HepG2 (cell line): ENCODE data around the gene TMPRSS11E. TPM values are rescaled to one million over a fixed set of nuclear protein-coding genes. Genes with fewer than 3 reads are reported as not detected.

Source experiments
- CHD2 ChIP-seq: IDR thresholded peaks from 2 replicates; pipeline ENCODE4 v1.6.1; 2011; ENCODE audit warnings: low read depth, low read length, improper control_type of control experiment
- EEA1 ChIP-seq: sonication (generic); formaldehyde crosslinking; IDR thresholded peaks from 2 replicates; pipeline ENCODE4 v1.5.1; 2020; ENCODE audit warnings: mild to moderate bottlenecking, missing genetic modification reagents, borderline replicate concordance
- EHMT2 ChIP-seq: fragments of 200-600 bp; sonication (generic); IDR thresholded peaks from 2 replicates; pipeline ENCODE4 v1.7.0; 2017; ENCODE audit warnings: antibody characterized with exemption, low read depth, low read length, borderline replicate concordance
- FOXC1 ChIP-seq: sonication (generic); formaldehyde crosslinking; IDR thresholded peaks from 2 replicates; pipeline ENCODE4 v1.8.0; 2022; ENCODE audit warnings: mild to moderate bottlenecking, missing genetic modification reagents, borderline replicate concordance
- FOXP1 ChIP-seq, 2 experiments: fragments of 450-650 bp in 1 of 2; IDR thresholded peaks; 2 replicates each; pipeline ENCODE4 v1.6.1; 2017 to 2018; ENCODE audit warnings: antibody characterized with exemption in 1 of 2
- GATAD1 ChIP-seq: IDR thresholded peaks from 2 replicates; pipeline ENCODE4 v1.6.1; 2016; ENCODE audit warnings: missing genetic modification reagents, missing compliant biosample characterization
- GATAD2A ChIP-seq: IDR thresholded peaks from 2 replicates; pipeline ENCODE4 v1.6.1; 2016
- GTF2F1 ChIP-seq: fragments of 150-350 bp; IDR thresholded peaks from 2 replicates; pipeline ENCODE4 v1.6.1; 2014; ENCODE audit warnings: low read length
- HOMEZ ChIP-seq: IDR thresholded peaks from 2 replicates; pipeline ENCODE4 v1.6.1; 2016; ENCODE audit warnings: low read depth
- KAT7 ChIP-seq: IDR thresholded peaks from 2 replicates; pipeline ENCODE4 v1.6.1; 2018; ENCODE audit warnings: borderline replicate concordance, missing compliant biosample characterization
- LRRFIP1 ChIP-seq: sonication (generic); formaldehyde crosslinking; conservative IDR thresholded peaks from 2 replicates; pipeline ENCODE4 v1.4.0; 2020; ENCODE audit warnings: missing genetic modification reagents
- MNT ChIP-seq: fragments of 450-650 bp; IDR thresholded peaks from 2 replicates; pipeline ENCODE4 v1.6.1; 2016
- MXD1 ChIP-seq: sonication (generic); formaldehyde crosslinking; IDR thresholded peaks from 2 replicates; pipeline ENCODE4 v1.4.0; 2020; ENCODE audit warnings: mild to moderate bottlenecking, missing genetic modification reagents
- PPARG ChIP-seq: conservative IDR thresholded peaks from 2 replicates; pipeline ENCODE4 v1.6.1; 2016; ENCODE audit warnings: missing biosample characterization, missing genetic modification reagents
- SIN3A ChIP-seq: IDR thresholded peaks from 2 replicates; pipeline ENCODE4 v1.6.1; 2011; ENCODE audit warnings: low read depth, mild to moderate bottlenecking, control low read depth, low read length, borderline replicate concordance
- SNAI1 ChIP-seq: sonication (generic); formaldehyde crosslinking; IDR thresholded peaks from 2 replicates; pipeline ENCODE4 v1.5.0; 2020; ENCODE audit warnings: mild to moderate bottlenecking, missing genetic modification reagents, borderline replicate concordance
- SP4 ChIP-seq: sonication (generic); formaldehyde crosslinking; IDR thresholded peaks from 2 replicates; pipeline ENCODE4 v1.8.1; 2023; ENCODE audit warnings: mild to moderate bottlenecking, missing genetic modification reagents
- ZNF17 ChIP-seq: sonication (generic); formaldehyde crosslinking; IDR thresholded peaks from 2 replicates; pipeline ENCODE4 v1.5.0; 2020; ENCODE audit warnings: mild to moderate bottlenecking, missing genetic modification reagents
- ZNF451 ChIP-seq: sonication (generic); formaldehyde crosslinking; IDR thresholded peaks from 2 replicates; pipeline ENCODE4 v1.5.0; 2020; ENCODE audit warnings: mild to moderate bottlenecking, missing genetic modification reagents
- ZNF572 ChIP-seq: sonication (generic); formaldehyde crosslinking; IDR thresholded peaks from 2 replicates; pipeline ENCODE4 v1.5.1; 2020; ENCODE audit warnings: mild to moderate bottlenecking, missing genetic modification reagents
- ZNF652 ChIP-seq: IDR thresholded peaks from 2 replicates; pipeline ENCODE4 v1.6.1; 2016; ENCODE audit warnings: low read depth, borderline replicate concordance
- ZNF782 ChIP-seq: sonication (generic); formaldehyde crosslinking; IDR thresholded peaks from 2 replicates; pipeline ENCODE4 v1.4.0; 2020; ENCODE audit warnings: missing genetic modification reagents, mild to moderate bottlenecking, borderline replicate concordance
- ZSCAN30 ChIP-seq: sonication (generic); formaldehyde crosslinking; IDR thresholded peaks from 2 replicates; pipeline ENCODE4 v1.5.0; 2020; ENCODE audit warnings: mild to moderate bottlenecking, missing genetic modification reagents
- polyA plus RNA-seq, 8 experiments: library from polyadenylated mRNA; depleted of rRNA in 3 of 8; stranded (reverse) in 7 of 8; unstranded in 1 of 8; fragments of >200 nt; fragmentation: Illumina TruSeq in 4 of 8; extraction: Trizol in 4 of 8; gene quantifications; 2 replicates each; pipeline versions ENCODE4 v1.2.1 to v1.2.3, GENCODE V29; 2011 to 2016; ENCODE audit warnings: low read depth in 4 of 8, missing spikeins in 1 of 8, mixed read lengths in 1 of 8; ENCODE audit not compliant: insufficient read depth in 1 of 8
- total RNA-seq, 5 experiments: library from RNA; depleted of rRNA; stranded (reverse); fragments of >200 nt; fragmentation: Illumina TruSeq; extraction: Trizol; gene quantifications; 2 replicates each; pipeline ENCODE4 v1.2.3, GENCODE V29; 2016; ENCODE audit warnings: low read depth in 1 of 5
- TF ChIP-seq, protein P1 (sequence below): sonication (generic); formaldehyde crosslinking; IDR thresholded peaks from 2 replicates; pipeline ENCODE4 v1.4.0; 2020; ENCODE audit warnings: missing genetic modification reagents, borderline replicate concordance

The TMPRSS11E gene
- total and polyA plus RNA-seq, 2 of the 13 experiments (the other 11 are each of a cell fraction or from before 2014, with no cell fraction given): not detected

- TF ChIP-seq GATAD2A (CRISPR knock-in tag) (0 out of 2 replicates have a peak, but pooled peaks have one; percentile 14), ZNF572 (no peak), SNAI1 (no peak), MXD1 (CRISPR knock-in tag) (no peak), CHD2 (no peak), SIN3A (no peak), ZSCAN30 (no peak), SP4 (CRISPR knock-in tag) (no peak), ZNF652 (CRISPR knock-in tag) (no peak), ZNF451 (CRISPR knock-in tag) (no peak), PPARG (CRISPR knock-in tag) (no peak), HOMEZ (CRISPR knock-in tag) (peak; percentile 70; the same call in 1 of the 2 replicates), MNT (no peak), LRRFIP1 (CRISPR knock-in tag) (no peak), EHMT2 (no peak), ZNF17 (CRISPR knock-in tag) (no peak), FOXP1 (IDR thresholded peaks at IDR 0.05) (peak; percentile 62), FOXP1 (CRISPR knock-in tag; IDR thresholded peaks at IDR 0.05) (peak; percentile 71), GATAD1 (CRISPR knock-in tag) (no peak), KAT7 (no peak), FOXC1 (CRISPR knock-in tag) (no peak), EEA1 (CRISPR knock-in tag) (no peak), ZNF782 (CRISPR knock-in tag) (no peak), GTF2F1 (no peak)
- TF ChIP-seq, protein P1, sequence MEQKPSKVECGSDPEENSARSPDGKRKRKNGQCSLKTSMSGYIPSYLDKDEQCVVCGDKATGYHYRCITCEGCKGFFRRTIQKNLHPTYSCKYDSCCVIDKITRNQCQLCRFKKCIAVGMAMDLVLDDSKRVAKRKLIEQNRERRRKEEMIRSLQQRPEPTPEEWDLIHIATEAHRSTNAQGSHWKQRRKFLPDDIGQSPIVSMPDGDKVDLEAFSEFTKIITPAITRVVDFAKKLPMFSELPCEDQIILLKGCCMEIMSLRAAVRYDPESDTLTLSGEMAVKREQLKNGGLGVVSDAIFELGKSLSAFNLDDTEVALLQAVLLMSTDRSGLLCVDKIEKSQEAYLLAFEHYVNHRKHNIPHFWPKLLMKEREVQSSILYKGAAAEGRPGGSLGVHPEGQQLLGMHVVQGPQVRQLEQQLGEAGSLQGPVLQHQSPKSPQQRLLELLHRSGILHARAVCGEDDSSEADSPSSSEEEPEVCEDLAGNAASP (CRISPR knock-in tag): no peak
Measured at GRCh38 chr4:68520985-68521384, 73.7 kb downstream of the TMPRSS11E start (continued).
